ENCODE results near the gene LRRC4B. TPM values are rescaled to one million over a fixed set of nuclear protein-coding genes. Genes with fewer than 3 reads are reported as not detected.
"Not testable (repeated sequence)": the region's sequence is repeated elsewhere in the genome, so short reads cannot be mapped to it uniquely, and the experiment has no call there.

LRRC4B gene
- total RNA-seq, 1 experiment from 2014 or later, result 1.7 TPM

DNA sequence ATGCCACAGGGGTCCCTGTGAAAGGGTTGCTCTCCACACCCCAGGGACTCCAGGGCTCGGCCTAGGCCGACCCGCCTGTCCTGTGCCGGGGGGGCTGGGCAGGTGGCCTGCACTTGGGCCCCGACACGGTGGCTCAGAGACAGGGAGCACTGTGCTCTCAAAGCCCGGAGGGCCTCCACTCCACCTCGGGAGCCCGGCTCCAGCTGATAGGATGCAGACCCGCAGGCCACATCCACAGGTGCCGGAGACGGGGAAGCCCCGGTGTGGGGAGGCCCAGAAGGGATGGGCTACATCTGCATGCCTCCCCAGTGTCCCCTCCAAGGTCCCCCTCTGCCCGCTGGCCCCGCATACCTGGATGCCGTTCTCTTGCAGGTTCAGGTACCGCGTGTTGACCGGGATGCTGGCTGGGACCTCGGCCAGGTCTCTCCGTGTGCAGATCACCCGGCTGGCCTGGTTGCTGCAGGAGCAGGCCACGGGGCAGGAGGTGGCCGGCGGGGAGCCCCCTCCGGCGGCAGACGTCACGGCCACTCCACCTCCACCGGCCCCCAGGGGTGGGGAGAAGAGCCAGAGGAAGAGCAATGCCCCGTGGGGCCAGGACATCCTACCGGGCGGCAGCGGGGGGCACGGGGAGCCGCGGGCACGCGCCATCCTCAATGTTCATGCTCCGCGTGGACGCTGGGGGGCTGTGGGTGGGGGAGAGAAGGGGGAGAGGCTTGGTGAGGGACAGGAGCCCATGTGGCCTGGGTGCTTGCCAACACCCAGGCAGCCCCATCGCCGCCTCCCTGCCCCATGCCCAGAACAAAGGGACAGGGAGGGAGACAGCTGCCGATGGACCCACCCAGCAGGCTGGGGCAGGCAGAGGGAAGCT, 19.8 kb downstream of the LRRC4B start:
- DNase-seq, result no peak
- Histone ChIP-seq H3K9me3 (no peaks in the 10 kb centered on the region), H3K4me3 (no peak overlapping the region), H3K36me3 (no peaks in the 10 kb centered on the region), H3K27me3 (peaks cover 3% of the 10 kb centered on the region; the same call in 1 of the 2 replicates)

DNA sequence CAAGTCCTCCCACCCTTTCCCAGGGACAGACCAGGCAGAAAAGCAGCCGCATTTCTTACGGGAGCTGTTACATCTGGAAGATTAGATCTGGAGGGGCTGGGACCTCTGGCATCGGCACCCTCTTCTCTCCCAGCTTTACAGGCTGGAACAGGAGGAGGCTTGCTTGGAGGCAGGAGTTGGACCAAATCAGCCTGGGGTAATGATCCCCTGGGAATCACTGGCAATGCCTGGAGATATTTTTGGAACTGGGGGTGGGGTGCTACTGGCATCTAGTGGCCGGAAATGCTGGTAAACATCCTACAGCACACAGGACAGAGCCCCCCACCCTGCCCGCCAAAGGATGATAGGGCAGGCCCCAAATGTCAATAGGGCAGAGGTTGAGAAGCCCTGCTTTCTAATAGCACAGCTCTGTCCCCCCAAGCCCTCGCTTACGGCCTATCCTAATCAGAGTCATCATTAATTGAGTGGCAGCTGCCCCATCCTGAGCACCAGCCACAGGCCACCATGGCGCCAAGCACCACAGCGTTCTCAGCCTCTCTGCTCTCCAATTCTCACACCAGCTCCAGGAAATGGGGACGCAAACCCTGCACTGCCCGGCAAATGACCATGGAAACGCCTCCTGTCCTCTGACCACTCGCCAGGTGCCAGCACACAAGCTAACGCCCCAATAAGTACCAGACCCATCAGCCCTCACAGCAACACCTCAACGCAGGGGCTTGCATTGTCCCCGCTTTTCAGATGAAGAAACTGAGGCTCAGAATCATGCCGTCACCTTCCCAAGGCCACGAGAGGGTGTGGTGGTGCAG, 20.6 kb downstream of the LRRC4B start:
- Histone ChIP-seq H3K4me3 (no peak overlapping the region), H3K9me3 (no peaks in the 10 kb centered on the region), H3K27me3 (0 out of 2 replicates have a peak, but pooled peaks cover 2% of the 10 kb centered on the region), H3K36me3 (no peaks in the 10 kb centered on the region)
- DNase-seq, result no peak

DNA sequence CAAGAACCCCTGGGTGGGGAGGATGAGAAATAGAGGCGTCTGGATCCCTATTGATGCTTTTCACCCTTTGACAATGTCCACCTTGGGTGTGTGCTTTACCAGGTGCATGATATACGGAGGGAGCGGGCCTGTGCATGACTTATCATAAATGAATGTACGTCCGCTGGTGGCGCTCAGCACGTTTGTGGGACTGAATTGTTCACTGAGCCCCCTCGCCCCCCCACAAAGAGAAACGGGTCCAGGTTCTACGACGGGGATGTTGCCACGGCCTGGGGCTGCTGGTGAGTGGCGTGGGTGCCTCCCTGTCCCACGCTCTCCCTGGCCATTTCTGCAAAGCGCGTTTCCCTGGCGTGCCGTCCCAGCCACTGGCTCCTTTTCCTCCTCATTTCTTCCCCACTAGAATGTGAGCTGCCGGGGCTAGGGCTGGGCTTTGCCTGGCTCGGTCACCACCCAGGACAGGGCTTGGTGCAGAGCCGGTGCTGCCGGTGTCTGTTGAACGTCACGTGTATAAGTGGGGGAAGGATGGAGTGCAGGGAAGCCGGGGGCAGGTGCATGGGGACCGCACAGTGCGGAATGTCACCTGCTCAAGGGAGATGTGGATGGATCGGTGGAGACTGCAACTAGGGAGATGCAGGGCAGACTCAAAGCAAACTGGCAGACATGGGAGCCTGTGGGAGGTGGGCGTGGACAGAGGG, 21.6 kb downstream of the LRRC4B start:
- H3K36me3 ChIP-seq, result no peaks in the 10 kb centered on the region
- H3K9me3 ChIP-seq, result no peaks in the 10 kb centered on the region
- no peak for DNase-seq
- H3K27me3 ChIP-seq, result no peaks in the 10 kb centered on the region
- no peak overlapping the region for H3K4me3 ChIP-seq

GRCh38 chr19:50542943-50543342, 25.3 kb downstream of the LRRC4B start:
- no peak for DNase-seq
- H3K36me3 ChIP-seq, result no peaks in the 10 kb centered on the region
- H3K27me3 ChIP-seq, result no peaks in the 10 kb centered on the region
- H3K4me3 ChIP-seq, result no peak overlapping the region
- H3K9me3 ChIP-seq, result no peaks in the 10 kb centered on the region

DNA sequence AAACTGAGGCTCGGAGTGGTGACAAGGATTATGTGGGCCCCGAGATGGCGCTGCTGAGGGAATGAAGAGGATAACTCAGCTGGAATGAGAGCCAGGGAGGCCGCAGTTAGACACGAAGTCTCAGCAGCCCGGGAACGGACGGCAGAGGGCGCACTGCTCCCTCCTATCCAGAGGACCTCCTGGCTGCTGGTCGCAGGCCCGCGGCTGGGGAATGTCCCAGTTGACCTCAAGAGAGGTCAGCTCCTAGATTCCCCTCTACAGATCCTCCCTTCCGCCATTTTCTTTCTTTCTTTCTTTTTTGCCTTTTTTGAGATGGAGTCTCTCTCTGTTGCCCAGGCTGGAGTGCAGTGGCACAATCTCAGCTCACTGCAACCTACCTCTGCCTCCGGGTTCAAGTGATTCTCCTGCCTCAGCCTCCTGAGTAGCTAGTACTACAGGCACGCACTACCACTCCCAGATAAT, 30.4 kb downstream of the LRRC4B start:
- Histone ChIP-seq H3K4me3 (no peak overlapping the region), H3K9me3 (peaks cover 7% of the 10 kb centered on the region; the same call in 1 of the 2 replicates), H3K27me3 (no peaks in the 10 kb centered on the region), H3K36me3 (no peaks in the 10 kb centered on the region)
- peak; percentile 91 for DNase-seq

DNA sequence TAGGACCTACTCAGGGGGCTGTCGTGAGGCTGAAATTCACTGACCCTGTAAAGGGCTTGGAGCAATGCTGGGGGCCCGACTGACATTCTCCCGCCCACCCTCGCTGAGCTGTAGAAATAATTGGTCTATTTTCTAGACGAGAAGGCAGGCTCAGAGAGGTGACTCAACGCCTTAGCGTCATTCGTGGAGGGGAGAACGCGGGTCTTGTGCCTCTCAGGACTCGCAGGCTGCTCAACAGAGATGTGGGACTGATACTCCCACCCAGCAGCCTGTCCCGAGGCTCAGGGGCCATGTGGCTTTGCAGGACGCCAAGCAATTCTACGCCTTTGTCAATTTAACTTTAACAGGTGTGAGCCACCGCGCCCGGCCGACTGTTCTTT, 30.9 kb downstream of the LRRC4B start:
- no peak for DNase-seq
- Histone ChIP-seq H3K27me3 (no peaks in the 10 kb centered on the region), H3K4me3 (no peak overlapping the region), H3K9me3 (peaks cover 12% of the 10 kb centered on the region), H3K36me3 (no peaks in the 10 kb centered on the region)

- H3K27me3 ChIP-seq, result no peaks in the 10 kb centered on the region
- peaks cover 14% of the 10 kb centered on the region for H3K9me3 ChIP-seq
- DNase-seq, result no peak
These were observed 31.5 kb downstream of the LRRC4B start for GRCh38 chr19:50536662-50537305.

DNA sequence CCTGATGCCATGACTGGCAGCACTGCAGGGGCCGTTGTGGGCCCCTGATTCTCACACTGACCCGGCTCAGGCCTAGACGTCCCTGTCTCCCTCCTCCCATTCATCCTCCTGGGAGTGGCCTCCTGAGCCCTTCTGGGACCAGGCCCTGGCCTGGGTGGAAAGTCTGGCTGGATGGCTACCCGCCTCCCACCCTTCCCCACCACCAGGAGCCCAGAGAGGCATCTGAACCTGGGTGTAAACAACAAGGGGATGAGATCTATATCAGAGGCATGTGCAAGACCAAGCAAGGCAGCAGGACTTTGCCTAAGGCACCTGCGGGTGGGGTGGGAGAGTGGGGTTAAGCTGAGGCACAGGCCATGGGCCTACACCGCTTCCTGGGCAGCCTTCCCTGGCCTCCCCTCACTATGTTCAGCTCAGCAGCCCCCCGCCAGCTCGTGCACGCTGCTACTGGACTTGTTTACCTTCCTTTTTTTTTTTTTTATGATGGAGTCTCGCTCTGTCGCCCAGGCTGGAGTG, 32.5 kb downstream of the LRRC4B start:
- Histone ChIP-seq H3K9me3 (peaks cover 14% of the 10 kb centered on the region), H3K27me3 (no peaks in the 10 kb centered on the region), H3K36me3 (no peaks in the 10 kb centered on the region), H3K4me3 (no peak overlapping the region)
- DNase-seq, result no peak

More at GRCh38 chr19:50536662-50537305, 31.5 kb downstream of the LRRC4B start:
- Histone ChIP-seq H3K4me3 (no peak overlapping the region), H3K36me3 (no peaks in the 10 kb centered on the region)

DNA sequence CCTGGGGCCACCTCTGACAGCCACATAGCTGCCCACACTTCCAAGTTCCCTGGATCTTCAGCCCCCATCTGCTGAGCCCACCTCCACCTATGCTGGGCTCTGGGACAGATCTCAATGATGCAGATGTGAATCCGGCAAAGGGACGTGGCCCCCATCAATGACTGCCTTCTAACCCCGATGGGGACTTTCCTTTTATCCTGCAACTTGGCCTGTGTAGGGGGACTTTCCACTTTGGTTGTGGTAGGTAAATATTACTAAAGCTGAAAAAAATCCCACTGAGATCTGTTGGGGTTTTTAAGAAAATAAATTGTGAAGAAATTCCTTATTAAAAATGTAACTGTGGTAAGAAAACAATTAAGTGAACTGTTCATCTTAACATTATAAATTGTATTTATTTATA, 33.8 kb downstream of the LRRC4B start:
- Histone ChIP-seq H3K4me3 (no peak overlapping the region), H3K36me3 (no peaks in the 10 kb centered on the region), H3K27me3 (no peaks in the 10 kb centered on the region), H3K9me3 (peaks cover 14% of the 10 kb centered on the region)
- no peak for DNase-seq

GRCh38 chr19:50532952-50533351, 35.3 kb downstream of the LRRC4B start:
- peaks cover 14% of the 10 kb centered on the region for H3K9me3 ChIP-seq
- H3K4me3 ChIP-seq, result no peak overlapping the region
- no peak for DNase-seq
- H3K36me3 ChIP-seq, result no peaks in the 10 kb centered on the region
- peaks cover 7% of the 10 kb centered on the region for H3K27me3 ChIP-seq

- H3K36me3 ChIP-seq, result no peaks in the 10 kb centered on the region
- no peak overlapping the region for H3K4me3 ChIP-seq
- H3K9me3 ChIP-seq, result peaks cover 14% of the 10 kb centered on the region
- peaks cover 13% of the 10 kb centered on the region for H3K27me3 ChIP-seq
- DNase-seq, result no peak
These were observed 37.0 kb downstream of the LRRC4B start for GRCh38 chr19:50531171-50531612.

- peaks cover 13% of the 10 kb centered on the region for H3K27me3 ChIP-seq
- H3K4me3 ChIP-seq, H3K9me3 ChIP-seq, DNase-seq, H3K36me3 ChIP-seq: not testable (repeated sequence)
These were observed 40.2 kb downstream of the LRRC4B start for GRCh38 chr19:50528052-50528451.

GRCh38 chr19:50522881-50523280, 45.4 kb downstream of the LRRC4B start:
- no peak overlapping the region for H3K4me3 ChIP-seq
- H3K9me3 ChIP-seq, result no peaks in the 10 kb centered on the region
- H3K27me3 ChIP-seq, result peaks cover 5% of the 10 kb centered on the region; the same call in 1 of the 2 replicates
- DNase-seq, result no peak
- no peaks in the 10 kb centered on the region for H3K36me3 ChIP-seq

DNA sequence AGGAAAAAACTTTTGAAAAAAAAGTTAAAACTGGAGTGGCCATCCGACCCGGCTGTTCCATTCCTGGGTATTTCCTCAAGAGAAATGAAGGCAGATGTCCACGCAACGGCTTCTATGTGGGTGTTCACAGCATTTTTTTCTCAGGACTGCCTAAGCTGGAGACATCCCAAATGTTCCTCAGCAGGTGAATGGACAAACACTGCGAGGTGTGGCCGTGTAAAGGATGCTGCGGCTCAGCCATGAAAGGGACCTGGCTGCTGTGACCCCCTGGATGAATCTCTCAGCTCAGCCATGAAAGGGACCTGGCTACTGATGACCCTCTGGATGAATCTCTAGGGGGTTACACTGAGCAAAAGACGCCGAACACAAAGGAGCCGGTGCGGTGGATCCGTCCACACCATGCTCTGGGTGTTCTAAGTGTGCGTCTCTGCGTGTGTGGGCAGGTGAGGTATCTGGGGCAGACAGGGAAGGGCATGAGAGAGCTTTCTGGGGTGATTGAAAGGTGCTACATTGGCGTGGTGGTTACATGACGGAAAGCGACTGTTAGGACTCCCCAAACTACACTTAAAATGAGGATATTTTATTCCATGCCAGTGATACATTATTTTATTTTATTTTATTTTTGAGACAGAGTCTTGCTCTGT, 47.3 kb downstream of the LRRC4B start:
- H3K36me3 ChIP-seq, result no peaks in the 10 kb centered on the region
- no peak overlapping the region for H3K4me3 ChIP-seq
- H3K27me3 ChIP-seq, result no peaks in the 10 kb centered on the region
- H3K9me3 ChIP-seq, result no peaks in the 10 kb centered on the region
- no peak for DNase-seq

- no peak for DNase-seq
- Histone ChIP-seq H3K36me3 (no peaks in the 10 kb centered on the region), H3K9me3 (no peaks in the 10 kb centered on the region), H3K4me3 (no peak overlapping the region), H3K27me3 (no peaks in the 10 kb centered on the region)
These were observed 49.1 kb downstream of the LRRC4B start for GRCh38 chr19:50519006-50519575.

All from MG63 (cell line).